GM21360 (cell line): Measurements from ENCODE around the gene PARP8.
"Not testable (repeated sequence)": the region's sequence is repeated elsewhere in the genome, so short reads cannot be mapped to it uniquely, and the experiment has no call there.

Source experiments
- ATAC-seq: cut with Tn5 transposase; IDR thresholded peaks from one replicate; pipeline ENCODE4 v1.9.1; 2021; ENCODE audit warnings: mild to moderate bottlenecking, moderate library complexity; ENCODE audit not compliant: unreplicated experiment

PARP8 gene

GRCh38 chr5:50767588-50767987 is 101.2 kb downstream of the PARP8 start:
- no peak for ATAC-seq

- no peak for ATAC-seq
Measured at GRCh38 chr5:50768634-50769033, 102.2 kb downstream of the PARP8 start.

- no peak for ATAC-seq
Measured at GRCh38 chr5:50770441-50770840, 104.0 kb downstream of the PARP8 start.

GRCh38 chr5:50774446-50775175 is 108.2 kb downstream of the PARP8 start:
- not testable (repeated sequence) for ATAC-seq

GRCh38 chr5:50786073-50786472 is 119.6 kb downstream of the PARP8 start:
- no peak for ATAC-seq

GRCh38 chr5:50791813-50792212 is 125.4 kb downstream of the PARP8 start:
- no peak for ATAC-seq

GRCh38 chr5:50792843-50793242 is 126.4 kb downstream of the PARP8 start:
- no peak for ATAC-seq

- no peak for ATAC-seq
Measured at GRCh38 chr5:50794812-50795211, 128.4 kb downstream of the PARP8 start.

- ATAC-seq = no peak
Measured at GRCh38 chr5:50798002-50798401, 131.6 kb downstream of the PARP8 start.

GRCh38 chr5:50799596-50799995 is 133.2 kb downstream of the PARP8 start:
- no peak for ATAC-seq

- ATAC-seq = no peak
Measured at GRCh38 chr5:50800410-50800809, 134.0 kb downstream of the PARP8 start.

GRCh38 chr5:50807661-50808060 is 141.2 kb downstream of the PARP8 start:
- ATAC-seq = no peak

GRCh38 chr5:50808406-50808805 is 142.0 kb downstream of the PARP8 start:
- no peak for ATAC-seq

GRCh38 chr5:50811746-50812145 is 145.3 kb downstream of the PARP8 start:
- not testable (repeated sequence) for ATAC-seq

GRCh38 chr5:50813691-50814090 is 147.3 kb downstream of the PARP8 start:
- ATAC-seq = no peak

- ATAC-seq = no peak
Measured at GRCh38 chr5:50814556-50814955, 148.1 kb downstream of the PARP8 start.

GRCh38 chr5:50822046-50822445 is 155.6 kb downstream of the PARP8 start:
- no peak for ATAC-seq

GRCh38 chr5:50822761-50823160 is 156.3 kb downstream of the PARP8 start:
- ATAC-seq = no peak

- no peak for ATAC-seq
Measured at GRCh38 chr5:50823568-50823967, 157.1 kb downstream of the PARP8 start.

- ATAC-seq = no peak
Measured at GRCh38 chr5:50824109-50824508, 157.7 kb downstream of the PARP8 start.

- ATAC-seq = no peak
Measured at GRCh38 chr5:50827516-50828247, 161.2 kb downstream of the PARP8 start.

- ATAC-seq = no peak
Measured at GRCh38 chr5:50829023-50829422, 162.6 kb downstream of the PARP8 start.
